Activated B cell treated with CpG ODN at 0.5 μM for 24 hours (primary cell): ENCODE data around the gene RAB40A. TPM values are rescaled to one million over a fixed set of nuclear protein-coding genes. Genes with fewer than 3 reads are reported as not detected.

Experiments used
- ATAC-seq: fragments of 200-7000 bp; cut with Tn5 transposase; one replicate; pipeline ENCODE4 v1.10.0; 2021; ENCODE audit warnings: low read depth, mild to moderate bottlenecking, moderate library complexity
- CTCF ChIA-PET: fragments of 350-600 bp; sonication (Branson Sonifier 250); formaldehyde crosslinking; loops from one replicate; lab custom pipeline; 2021; ENCODE audit warnings: antibody characterized with exemption; lab: Charles Lee
- POLR2A ChIA-PET: fragments of 350-600 bp; sonication (Branson Sonifier 250); formaldehyde crosslinking; loops from one replicate; lab custom pipeline; 2021; ENCODE audit warnings: antibody characterized with exemption; lab: Charles Lee
- DNase-seq: peaks from one replicate; pipeline ENCODE4 v3.0.0; 2022
- H3K27ac Mint-ChIP-seq: one replicate; pipeline ENCODE4 v1.8.0; 2020; ENCODE audit warnings: mixed read lengths
- H3K27me3 Mint-ChIP-seq: one replicate; pipeline ENCODE4 v1.8.0; 2021; ENCODE audit warnings: mixed read lengths
- H3K36me3 Mint-ChIP-seq: one replicate; pipeline ENCODE4 v1.8.0; 2021; ENCODE audit warnings: low read depth, mixed read lengths
- H3K4me1 Mint-ChIP-seq: one replicate; pipeline ENCODE4 v1.8.0; 2021; ENCODE audit warnings: mixed read lengths
- H3K4me3 Mint-ChIP-seq: one replicate; pipeline ENCODE4 v1.8.0; 2020; ENCODE audit warnings: mild to moderate bottlenecking, mixed read lengths
- H3K9me3 Mint-ChIP-seq: one replicate; pipeline ENCODE4 v1.8.0; 2020; ENCODE audit warnings: mixed read lengths
- intact Hi-C: fragments of 100-400 bp; cut with micrococcal nuclease; formaldehyde crosslinking; loops from one replicate; pipeline ENCODE4 v1.15.1; 2024
- total RNA-seq: library from RNA; stranded (reverse); gene quantifications from 2 replicates; pipeline ENCODE4 v1.2.3, GENCODE V29; 2022
- TF ChIP-seq, protein P1 (sequence below): fragments of 200-600 bp; IDR thresholded peaks from one replicate; pipeline ENCODE4 v1.8.0; 2022; ENCODE audit warnings: antibody characterized with exemption, mild to moderate bottlenecking

Gene RAB40A
- total RNA-seq, 1 donor from 2014 or later, result 0.11 TPM

DNA sequence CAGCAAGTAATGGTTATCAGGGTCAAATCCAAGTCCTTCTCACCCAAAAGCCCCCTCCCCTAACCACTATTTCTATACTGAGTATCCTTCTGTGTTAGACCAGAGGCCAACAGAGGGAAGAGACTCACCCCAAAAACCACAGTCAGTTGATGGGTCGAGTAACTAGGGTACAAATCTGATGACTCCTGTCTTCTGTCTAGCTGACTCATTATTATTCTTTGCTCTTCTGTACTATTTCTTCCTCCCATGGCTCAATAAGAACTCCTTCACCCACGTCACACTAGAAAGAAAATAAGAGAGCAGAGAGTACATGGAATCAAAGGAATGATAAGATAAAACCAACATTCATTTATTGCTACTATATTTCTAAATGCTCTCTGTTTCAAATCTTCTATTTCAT, 2.0 kb downstream of the RAB40A start:
- DNase-seq, result no peak
- no peak overlapping the region for H3K4me3 Mint-ChIP-seq
- no peaks in the 10 kb centered on the region for H3K36me3 Mint-ChIP-seq
- no peaks in the 10 kb centered on the region for H3K4me1 Mint-ChIP-seq
- TF ChIP-seq, protein P1, sequence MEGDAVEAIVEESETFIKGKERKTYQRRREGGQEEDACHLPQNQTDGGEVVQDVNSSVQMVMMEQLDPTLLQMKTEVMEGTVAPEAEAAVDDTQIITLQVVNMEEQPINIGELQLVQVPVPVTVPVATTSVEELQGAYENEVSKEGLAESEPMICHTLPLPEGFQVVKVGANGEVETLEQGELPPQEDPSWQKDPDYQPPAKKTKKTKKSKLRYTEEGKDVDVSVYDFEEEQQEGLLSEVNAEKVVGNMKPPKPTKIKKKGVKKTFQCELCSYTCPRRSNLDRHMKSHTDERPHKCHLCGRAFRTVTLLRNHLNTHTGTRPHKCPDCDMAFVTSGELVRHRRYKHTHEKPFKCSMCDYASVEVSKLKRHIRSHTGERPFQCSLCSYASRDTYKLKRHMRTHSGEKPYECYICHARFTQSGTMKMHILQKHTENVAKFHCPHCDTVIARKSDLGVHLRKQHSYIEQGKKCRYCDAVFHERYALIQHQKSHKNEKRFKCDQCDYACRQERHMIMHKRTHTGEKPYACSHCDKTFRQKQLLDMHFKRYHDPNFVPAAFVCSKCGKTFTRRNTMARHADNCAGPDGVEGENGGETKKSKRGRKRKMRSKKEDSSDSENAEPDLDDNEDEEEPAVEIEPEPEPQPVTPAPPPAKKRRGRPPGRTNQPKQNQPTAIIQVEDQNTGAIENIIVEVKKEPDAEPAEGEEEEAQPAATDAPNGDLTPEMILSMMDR, result no peak
- ATAC-seq, result no peak
- ChIA-PET POLR2A (no interaction called here), CTCF (no interaction called here)
- H3K27me3 Mint-ChIP-seq, result no peaks in the 10 kb centered on the region
- intact Hi-C loops, result no loop called here
- H3K9me3 Mint-ChIP-seq, result no peaks in the 10 kb centered on the region
- H3K27ac Mint-ChIP-seq, result no peak overlapping the region

DNA sequence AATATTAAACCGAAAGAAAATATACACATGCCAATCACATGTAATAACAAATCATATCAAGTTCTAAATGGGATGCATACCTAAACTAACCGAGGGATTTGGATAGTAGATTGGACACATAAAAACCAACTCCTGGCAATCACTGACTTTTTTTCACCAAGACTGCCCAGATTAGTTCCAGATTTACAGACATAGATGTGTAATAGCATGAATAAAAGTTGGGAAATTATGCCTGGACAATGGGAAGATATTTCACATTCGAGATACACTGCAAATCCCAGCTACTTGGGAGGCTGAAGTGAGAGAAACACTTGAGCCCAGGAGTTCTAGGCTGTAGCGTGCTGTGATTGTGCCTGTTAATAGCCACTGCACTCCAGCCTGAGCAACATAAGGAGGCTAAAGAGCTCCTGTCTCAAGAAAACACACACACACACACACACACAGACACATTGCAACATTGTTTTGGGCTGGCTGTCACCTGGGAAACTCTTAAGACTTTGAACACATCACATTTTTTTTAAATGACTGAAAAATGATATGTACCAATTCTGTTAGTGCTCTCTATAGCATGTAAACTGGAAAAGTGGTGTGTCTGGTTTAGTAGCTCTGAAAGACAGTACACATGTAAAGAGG, 5.7 kb downstream of the RAB40A start:
- ChIA-PET POLR2A (no interaction called here), CTCF (no interaction called here)
- Mint-ChIP-seq H3K4me1 (no peaks in the 10 kb centered on the region), H3K27me3 (no peaks in the 10 kb centered on the region), H3K9me3 (no peaks in the 10 kb centered on the region), H3K4me3 (no peak overlapping the region), H3K36me3 (no peaks in the 10 kb centered on the region), H3K27ac (no peak overlapping the region)
- DNase-seq (no peak), ATAC-seq (no peak)
- TF ChIP-seq, protein P1, result no peak
- intact Hi-C loops, result no loop called here

DNA sequence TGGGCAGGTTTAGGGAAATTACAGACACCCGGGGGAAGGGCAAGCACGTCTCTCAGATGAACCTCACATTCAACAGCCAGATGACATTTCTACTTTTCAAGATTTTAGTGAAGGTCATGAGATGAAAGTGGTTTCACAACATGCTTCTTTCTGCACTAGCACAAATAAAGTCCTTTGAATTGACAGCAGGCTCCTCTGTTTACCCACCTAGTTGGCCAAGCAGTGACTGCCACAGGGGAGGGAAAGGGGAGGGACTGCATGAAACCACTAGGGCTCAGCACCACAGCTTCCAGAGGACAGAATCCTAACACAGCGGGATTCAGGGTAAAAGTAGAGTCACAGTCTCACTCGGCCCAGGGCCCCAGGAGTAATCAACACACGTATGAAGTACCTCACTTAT, 6.2 kb downstream of the RAB40A start:
- ChIA-PET POLR2A (no interaction called here), CTCF (no interaction called here)

DNA sequence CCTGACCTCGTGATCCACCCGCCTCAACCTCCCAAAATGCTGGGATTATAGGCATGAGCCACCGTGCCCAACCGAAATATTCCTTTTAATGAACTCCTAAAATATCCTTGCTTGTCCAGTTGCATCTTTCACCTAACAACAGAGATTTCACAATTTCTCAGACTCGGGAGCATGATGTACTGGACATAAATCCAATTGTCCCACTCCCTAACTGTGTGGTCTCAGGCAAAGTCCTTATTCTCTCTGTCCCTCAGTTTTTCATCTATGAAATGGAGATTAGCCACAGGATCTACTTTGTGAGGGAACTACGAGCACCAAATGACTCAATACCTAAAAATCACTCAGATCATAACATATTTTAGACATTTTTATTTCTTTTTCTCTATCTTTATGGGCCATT, 9.3 kb downstream of the RAB40A start:
- Mint-ChIP-seq H3K36me3 (no peaks in the 10 kb centered on the region), H3K4me3 (no peak overlapping the region), H3K27me3 (no peaks in the 10 kb centered on the region), H3K9me3 (no peaks in the 10 kb centered on the region), H3K27ac (no peak overlapping the region), H3K4me1 (no peaks in the 10 kb centered on the region)
- TF ChIP-seq, protein P1, result no peak
- DNase-seq (no peak), ATAC-seq (no peak)
- CTCF ChIA-PET, result no interaction called here
- intact Hi-C loops, result no loop called here
- POLR2A ChIA-PET, result no interaction called here

More for the DNA sequence above, 6.2 kb downstream of the RAB40A start:
- TF ChIP-seq, protein P1, result no peak
- no peaks in the 10 kb centered on the region for H3K27me3 Mint-ChIP-seq
- H3K36me3 Mint-ChIP-seq, result no peaks in the 10 kb centered on the region
- intact Hi-C loops, result no loop called here
- no peak for ATAC-seq
- no peak for DNase-seq
- H3K4me3 Mint-ChIP-seq, result no peak overlapping the region
- H3K27ac Mint-ChIP-seq, result no peak overlapping the region
- H3K9me3 Mint-ChIP-seq, result no peaks in the 10 kb centered on the region
- H3K4me1 Mint-ChIP-seq, result no peaks in the 10 kb centered on the region

DNA sequence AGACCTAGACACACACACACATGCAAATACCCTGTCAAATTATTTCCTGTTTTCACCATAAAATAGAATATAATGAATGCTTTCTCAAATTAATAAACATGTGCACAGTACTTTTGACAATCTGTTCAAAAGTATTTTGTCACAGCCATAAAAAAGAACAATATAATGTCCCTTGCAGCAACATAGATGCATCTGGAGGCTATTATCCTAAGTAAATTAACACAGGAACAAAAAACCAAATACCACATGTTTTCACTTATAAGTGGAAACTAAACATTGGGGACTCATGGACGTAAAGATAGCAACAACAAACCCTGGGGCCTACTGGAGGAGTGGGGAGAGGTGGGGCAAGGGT, 15.5 kb downstream of the RAB40A start:
- CTCF ChIA-PET, result no interaction called here
- H3K4me3 Mint-ChIP-seq, result no peak overlapping the region
- intact Hi-C loops, result no loop called here
- POLR2A ChIA-PET, result no interaction called here
- TF ChIP-seq, protein P1, result no peak
- no peaks in the 10 kb centered on the region for H3K4me1 Mint-ChIP-seq
- DNase-seq (no peak), ATAC-seq (no peak)
- no peak overlapping the region for H3K27ac Mint-ChIP-seq
- H3K27me3 Mint-ChIP-seq, result no peaks in the 10 kb centered on the region
- H3K36me3 Mint-ChIP-seq, result no peaks in the 10 kb centered on the region
- H3K9me3 Mint-ChIP-seq, result no peaks in the 10 kb centered on the region
